ENCODE data around the gene C11orf16.

GRCh38 chr11:8911029-8911823 lies 21.5 kb downstream of the C11orf16 start, which contains the start of gene AKIP1:
- TF ChIP-seq CTCF (IDR thresholded peaks at IDR 0.05 in 4 of 5, conservative IDR thresholded peaks at IDR 0.05 in 1 of 5) (no peak), POLR2A (IDR thresholded peaks at IDR 0.05) (peak in 1 of 2 donors; percentile 51)
